ENCODE measurements around the gene SLITRK1. TPM values are rescaled to one million over a fixed set of nuclear protein-coding genes. Genes with fewer than 3 reads are reported as not detected.

The SLITRK1 gene
- total RNA-seq, 2 donors from 2014 or later = 0.11 TPM; not detected in 1

- Mint-ChIP-seq H3K27ac (no peak overlapping the region), H3K36me3 (ENCODE audit: low read depth) (no peaks in the 10 kb centered on the region), H3K27me3 (ENCODE audit: insufficient read depth) (peaks cover 71% of the 10 kb centered on the region), H3K4me3 (peak overlapping the region; percentile 47), H3K9me3 (no peaks in the 10 kb centered on the region), H3K4me1 (peaks cover 36% of the 10 kb centered on the region)
- TF ChIP-seq, protein P1, sequence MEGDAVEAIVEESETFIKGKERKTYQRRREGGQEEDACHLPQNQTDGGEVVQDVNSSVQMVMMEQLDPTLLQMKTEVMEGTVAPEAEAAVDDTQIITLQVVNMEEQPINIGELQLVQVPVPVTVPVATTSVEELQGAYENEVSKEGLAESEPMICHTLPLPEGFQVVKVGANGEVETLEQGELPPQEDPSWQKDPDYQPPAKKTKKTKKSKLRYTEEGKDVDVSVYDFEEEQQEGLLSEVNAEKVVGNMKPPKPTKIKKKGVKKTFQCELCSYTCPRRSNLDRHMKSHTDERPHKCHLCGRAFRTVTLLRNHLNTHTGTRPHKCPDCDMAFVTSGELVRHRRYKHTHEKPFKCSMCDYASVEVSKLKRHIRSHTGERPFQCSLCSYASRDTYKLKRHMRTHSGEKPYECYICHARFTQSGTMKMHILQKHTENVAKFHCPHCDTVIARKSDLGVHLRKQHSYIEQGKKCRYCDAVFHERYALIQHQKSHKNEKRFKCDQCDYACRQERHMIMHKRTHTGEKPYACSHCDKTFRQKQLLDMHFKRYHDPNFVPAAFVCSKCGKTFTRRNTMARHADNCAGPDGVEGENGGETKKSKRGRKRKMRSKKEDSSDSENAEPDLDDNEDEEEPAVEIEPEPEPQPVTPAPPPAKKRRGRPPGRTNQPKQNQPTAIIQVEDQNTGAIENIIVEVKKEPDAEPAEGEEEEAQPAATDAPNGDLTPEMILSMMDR (conservative IDR thresholded peaks at IDR 0.05) = no peak
- Histone ChIP-seq H3K27me3 (ENCODE audit: control insufficient read depth, insufficient read depth, low read length, poor library complexity, severe bottlenecking) (peaks cover 76% of the 10 kb centered on the region), H3K4me1 (ENCODE audit: control insufficient read depth, insufficient read depth, low read length) (peaks cover 11% of the 10 kb centered on the region), H3K36me3 (ENCODE audit: control insufficient read depth, insufficient read depth, low read length) (no peaks in the 10 kb centered on the region), H3K27ac (ENCODE audit: low read depth, low read length) (no peak overlapping the region), H3K9ac (ENCODE audit: extremely low read depth, low read length, poor library complexity, severe bottlenecking) (no peak overlapping the region), H3K9me3 (ENCODE audit: control insufficient read depth, low read length) (no peaks in the 10 kb centered on the region), H3K4me3 (ENCODE audit: low read length) (peak overlapping the region; percentile 77)
- peak; percentile 69 for DNase-seq
- WGBS, 2 experiments (ENCODE audit: insufficient coverage in 1 of 2, insufficient read length in 1 of 2) = 2 to 9% methylated on average over 10 to 30 of the region's 31 CpGs
Measured at GRCh38 chr13:83878691-83879430, 3.4 kb downstream of the SLITRK1 start.

GRCh38 chr13:83877651-83878355, 4.5 kb downstream of the SLITRK1 start:
- Histone ChIP-seq H3K36me3 (ENCODE audit: control insufficient read depth, insufficient read depth, low read length) (no peaks in the 10 kb centered on the region), H3K4me1 (ENCODE audit: control insufficient read depth, insufficient read depth, low read length) (peaks cover 9% of the 10 kb centered on the region), H3K27me3 (ENCODE audit: control insufficient read depth, insufficient read depth, low read length, poor library complexity, severe bottlenecking) (peaks cover 66% of the 10 kb centered on the region), H3K9me3 (ENCODE audit: control insufficient read depth, low read length) (no peaks in the 10 kb centered on the region), H3K27ac (ENCODE audit: low read depth, low read length) (no peak overlapping the region), H3K9ac (ENCODE audit: extremely low read depth, low read length, poor library complexity, severe bottlenecking) (no peak overlapping the region), H3K4me3 (ENCODE audit: low read length) (no peak overlapping the region)
- Mint-ChIP-seq H3K36me3 (ENCODE audit: low read depth) (no peaks in the 10 kb centered on the region), H3K9me3 (no peaks in the 10 kb centered on the region), H3K4me1 (peaks cover 29% of the 10 kb centered on the region), H3K27ac (no peak overlapping the region), H3K27me3 (ENCODE audit: insufficient read depth) (peaks cover 60% of the 10 kb centered on the region), H3K4me3 (no peak overlapping the region)
- TF ChIP-seq, protein P1 (conservative IDR thresholded peaks at IDR 0.05) = no peak
- DNase-seq = peak; percentile 37
- 26 to 40% methylated on average over 7 to 11 of the region's 12 CpGs for WGBS, 2 experiments (ENCODE audit: insufficient coverage in 1 of 2, insufficient read length in 1 of 2)

DNA sequence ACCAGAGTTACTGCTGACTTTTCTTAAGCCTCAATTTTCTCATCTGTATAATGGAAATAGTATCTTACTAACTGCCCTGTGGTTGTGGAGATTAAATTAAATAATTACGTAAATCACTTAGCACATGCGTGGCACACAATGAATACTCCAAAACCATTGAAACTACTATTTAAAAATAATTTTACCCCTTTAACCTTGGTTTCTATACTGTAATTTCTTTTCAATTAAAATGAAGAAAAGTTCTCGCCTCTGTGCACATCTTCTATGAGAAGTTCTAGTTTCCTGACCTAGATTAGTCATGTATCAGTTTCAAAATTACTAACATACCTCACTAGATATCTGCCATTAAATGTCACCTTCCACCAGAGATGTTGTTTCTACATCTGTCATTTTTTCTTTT, 5.7 kb downstream of the SLITRK1 start:
- H3K27me3 ChIP-seq (ENCODE audit: control insufficient read depth, insufficient read depth, low read length, poor library complexity, severe bottlenecking) = peaks cover 53% of the 10 kb centered on the region
- H3K36me3 Mint-ChIP-seq (ENCODE audit: low read depth) = no peaks in the 10 kb centered on the region
- H3K4me3 ChIP-seq (ENCODE audit: low read length) = no peak overlapping the region
- H3K9ac ChIP-seq (ENCODE audit: extremely low read depth, low read length, poor library complexity, severe bottlenecking) = no peak overlapping the region
- no peak overlapping the region for H3K27ac ChIP-seq (ENCODE audit: low read depth, low read length)
- H3K27ac Mint-ChIP-seq = no peak overlapping the region
- H3K27me3 Mint-ChIP-seq (ENCODE audit: insufficient read depth) = peaks cover 48% of the 10 kb centered on the region
- no peak for DNase-seq
- H3K36me3 ChIP-seq (ENCODE audit: control insufficient read depth, insufficient read depth, low read length) = no peaks in the 10 kb centered on the region
- TF ChIP-seq, protein P1 (conservative IDR thresholded peaks at IDR 0.05) = no peak
- H3K4me3 Mint-ChIP-seq = no peak overlapping the region
- 90 to 94% methylated on average over 1 of the region's 3 CpGs for WGBS, 2 experiments (ENCODE audit: insufficient coverage in 1 of 2, insufficient read length in 1 of 2)
- H3K4me1 Mint-ChIP-seq = peaks cover 23% of the 10 kb centered on the region
- no peaks in the 10 kb centered on the region for H3K9me3 Mint-ChIP-seq
- no peaks in the 10 kb centered on the region for H3K9me3 ChIP-seq (ENCODE audit: control insufficient read depth, low read length)
- H3K4me1 ChIP-seq (ENCODE audit: control insufficient read depth, insufficient read depth, low read length) = peaks cover 7% of the 10 kb centered on the region
